ENCODE measurements around the gene GFPT1. TPM values are rescaled to one million over a fixed set of nuclear protein-coding genes. Genes with fewer than 3 reads are reported as not detected.

Gene GFPT1
- total and polyA plus RNA-seq, 2 experiments from 2014 or later: 58.2 to 80.0 TPM

DNA sequence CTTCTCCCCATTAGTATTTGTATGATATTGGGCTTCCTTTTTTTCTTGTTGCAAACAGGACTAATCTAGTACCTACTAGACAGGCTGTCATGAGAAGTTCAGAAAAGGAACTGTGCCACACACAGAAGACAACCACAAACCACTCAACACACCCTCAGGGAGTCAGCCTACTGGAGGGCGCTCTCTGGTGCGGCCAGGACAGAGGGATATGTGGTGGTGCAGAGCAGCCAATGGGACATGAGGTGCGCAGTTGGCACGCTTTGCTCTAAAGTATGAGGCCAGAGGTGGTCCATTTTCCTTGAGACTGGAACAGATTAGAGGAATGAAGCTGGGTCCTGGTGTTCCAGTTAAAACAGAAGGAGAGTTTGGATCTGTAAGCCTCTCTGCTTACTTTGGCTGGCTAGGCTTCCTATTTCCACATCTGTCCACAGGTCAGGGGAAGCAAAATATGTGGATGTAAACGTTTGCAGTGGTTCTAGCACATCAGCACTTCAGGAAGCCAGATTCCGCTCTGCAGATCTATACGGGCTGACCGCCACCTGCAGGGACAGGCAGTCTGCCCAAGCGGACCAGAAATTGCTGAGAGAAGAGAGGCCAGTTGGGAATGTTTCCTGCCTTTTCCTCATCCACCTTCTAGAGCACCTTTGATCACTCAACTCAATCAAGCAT is 114.1 kb downstream of the GFPT1 start:
- Histone ChIP-seq H3K9me2 (replicated peaks; ENCODE audit: insufficient read depth) (no peaks in the 10 kb centered on the region), H3K4me1 (ENCODE audit: insufficient read depth) (no peaks in the 10 kb centered on the region), H2AFZ (no peak overlapping the region), H3K36me3 (replicated peaks; ENCODE audit: insufficient read depth, low read depth) (no peaks in the 10 kb centered on the region), H3K4me3 (no peak overlapping the region), H3K27me3 (peaks cover 6% of the 10 kb centered on the region), H4K20me1 (ENCODE audit: insufficient read depth, poor library complexity, severe bottlenecking) (no peaks in the 10 kb centered on the region), H3K79me2 (no peaks in the 10 kb centered on the region), H3K27ac (no peak overlapping the region), H3K9me3 (ENCODE audit: low read depth) (no peaks in the 10 kb centered on the region), H3K4me2 (no peak overlapping the region)
- peak; percentile 20 for DNase-seq (ENCODE audit: low spot score)
- TF ChIP-seq EZH2 (IDR thresholded peaks at IDR 0.05; ENCODE audit: borderline replicate concordance): no peak
- TF ChIP-seq EZH2phosphoT487 (IDR thresholded peaks at IDR 0.05; ENCODE audit: low read depth, severe bottlenecking, unreplicated experiment): no peak
- TF ChIP-seq, protein P1, sequence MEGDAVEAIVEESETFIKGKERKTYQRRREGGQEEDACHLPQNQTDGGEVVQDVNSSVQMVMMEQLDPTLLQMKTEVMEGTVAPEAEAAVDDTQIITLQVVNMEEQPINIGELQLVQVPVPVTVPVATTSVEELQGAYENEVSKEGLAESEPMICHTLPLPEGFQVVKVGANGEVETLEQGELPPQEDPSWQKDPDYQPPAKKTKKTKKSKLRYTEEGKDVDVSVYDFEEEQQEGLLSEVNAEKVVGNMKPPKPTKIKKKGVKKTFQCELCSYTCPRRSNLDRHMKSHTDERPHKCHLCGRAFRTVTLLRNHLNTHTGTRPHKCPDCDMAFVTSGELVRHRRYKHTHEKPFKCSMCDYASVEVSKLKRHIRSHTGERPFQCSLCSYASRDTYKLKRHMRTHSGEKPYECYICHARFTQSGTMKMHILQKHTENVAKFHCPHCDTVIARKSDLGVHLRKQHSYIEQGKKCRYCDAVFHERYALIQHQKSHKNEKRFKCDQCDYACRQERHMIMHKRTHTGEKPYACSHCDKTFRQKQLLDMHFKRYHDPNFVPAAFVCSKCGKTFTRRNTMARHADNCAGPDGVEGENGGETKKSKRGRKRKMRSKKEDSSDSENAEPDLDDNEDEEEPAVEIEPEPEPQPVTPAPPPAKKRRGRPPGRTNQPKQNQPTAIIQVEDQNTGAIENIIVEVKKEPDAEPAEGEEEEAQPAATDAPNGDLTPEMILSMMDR (IDR thresholded peaks at IDR 0.05; ENCODE audit: poor library complexity): peak; percentile 13
- 72% methylated on average over 9 of the region's 9 CpGs for WGBS (ENCODE audit: low lambda C conversion rate, missing lambda C conversion rate)

DNA sequence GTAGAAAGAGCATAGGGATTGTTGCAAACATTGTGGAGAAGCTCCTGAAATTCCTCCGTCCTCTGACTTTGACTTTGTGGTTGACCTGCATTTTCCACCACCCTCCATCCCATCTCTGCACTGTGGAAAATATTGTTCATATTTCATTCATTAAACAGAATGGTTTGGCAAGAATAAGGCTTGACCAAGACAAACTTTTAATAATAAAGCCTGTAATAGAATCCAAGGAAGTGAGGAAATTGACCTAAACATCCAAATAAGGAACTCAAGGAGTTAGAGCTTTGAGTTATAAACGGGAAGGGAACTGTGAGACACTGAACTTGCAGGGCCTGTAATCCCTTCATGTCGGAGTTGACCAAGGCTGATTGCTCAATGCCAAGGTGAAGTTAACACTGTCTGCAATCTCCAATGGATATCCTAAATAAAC is 115.2 kb downstream of the GFPT1 start:
- no peaks in the 10 kb centered on the region for H3K4me1 ChIP-seq (ENCODE audit: insufficient read depth)
- no peaks in the 10 kb centered on the region for H3K9me3 ChIP-seq (ENCODE audit: low read depth)
- DNase-seq (ENCODE audit: low spot score): no peak
- 71% methylated on average over 3 of the region's 3 CpGs for WGBS (ENCODE audit: low lambda C conversion rate, missing lambda C conversion rate)
- H3K9me2 ChIP-seq (replicated peaks; ENCODE audit: insufficient read depth): no peaks in the 10 kb centered on the region
- no peak overlapping the region for H2AFZ ChIP-seq
- H3K4me3 ChIP-seq: no peak overlapping the region
- H4K20me1 ChIP-seq (ENCODE audit: insufficient read depth, poor library complexity, severe bottlenecking): no peaks in the 10 kb centered on the region
- no peak overlapping the region for H3K4me2 ChIP-seq
- H3K36me3 ChIP-seq (replicated peaks; ENCODE audit: insufficient read depth, low read depth): no peaks in the 10 kb centered on the region
- peak overlapping the region; percentile 32 for H3K27ac ChIP-seq
- TF ChIP-seq EZH2 (IDR thresholded peaks at IDR 0.05; ENCODE audit: borderline replicate concordance) (no peak), EZH2phosphoT487 (IDR thresholded peaks at IDR 0.05; ENCODE audit: low read depth, severe bottlenecking, unreplicated experiment) (no peak)
- TF ChIP-seq, protein P1 (IDR thresholded peaks at IDR 0.05; ENCODE audit: poor library complexity): no peak
- no peaks in the 10 kb centered on the region for H3K79me2 ChIP-seq
- H3K27me3 ChIP-seq: peaks cover 6% of the 10 kb centered on the region

Small RNA genes lying within 50 kb of the gene (small RNA-seq; reads per million reads assigned to genes)
- not detected for gene RF00019

Other genes with a start within 250 kb of the GFPT1 start
- gene NFU1, start 50.2 kb upstream of the GFPT1 start, total RNA-seq: 38.2 and 50.6 TPM in 2 replicates
- gene NFU1, start 50.2 kb upstream of the GFPT1 start, polyA plus RNA-seq: 78.2 and 79.1 TPM in 2 replicates

Data from hepatocyte (in vitro differentiated cells).